Kidney (tissue), 14 donors: ENCODE results near the gene TMEM233. TPM values are rescaled to one million over a fixed set of nuclear protein-coding genes. Genes with fewer than 3 reads are reported as not detected.

ENCODE experiments used
- DNase-seq, 5 donors: peaks; one replicate each; pipeline ENCODE4 v3.0.0-alpha.2; 2013 to 2020
- FAIRE-seq: peaks from 2 replicates; lab custom pipeline; 2012; peaks lifted over from hg19 to GRCh38; lab: Jason Lieb, UNC
- H3K27ac ChIP-seq, 2 donors: one replicate each; pipeline ENCODE4 v1.7.0; 2013; ENCODE audit warnings: low read depth in 2 of 2, low read length in 2 of 2, inconsistent platforms in 1 of 2
- H3K27me3 ChIP-seq: one replicate; pipeline ENCODE4 v1.7.1; 2013; ENCODE audit warnings: low read length, inconsistent platforms; ENCODE audit not compliant: control insufficient read depth, insufficient read depth
- H3K36me3 ChIP-seq, 3 donors: one replicate each; pipeline versions ENCODE4 v1.7.0 to v1.7.1; 2013; ENCODE audit warnings: low read length in 3 of 3, control low read depth in 1 of 3, inconsistent platforms in 1 of 3; ENCODE audit not compliant: insufficient read depth in 3 of 3, control insufficient read depth in 2 of 3
- H3K4me1 ChIP-seq, 3 donors: one replicate each; pipeline versions ENCODE4 v1.7.0 to v1.7.1; 2013; ENCODE audit warnings: low read length in 3 of 3, inconsistent platforms in 1 of 3, low read depth in 1 of 3; ENCODE audit not compliant: control insufficient read depth in 2 of 3, insufficient read depth in 2 of 3
- H3K4me3 ChIP-seq, 3 donors: one replicate each; pipeline versions ENCODE4 v1.7.0 to v1.8.1; 2013; ENCODE audit warnings: low read length in 3 of 3, control low read depth in 1 of 3, inconsistent platforms in 1 of 3
- H3K9ac ChIP-seq, 3 donors: one replicate each; pipeline versions ENCODE4 v1.7.0 to v1.7.1; 2013; ENCODE audit warnings: low read length in 3 of 3, control low read depth in 1 of 3, inconsistent platforms in 1 of 3
- H3K9me3 ChIP-seq, 3 donors: one replicate each; pipeline versions ENCODE4 v1.7.0 to v1.7.1; 2013; ENCODE audit warnings: low read length in 3 of 3, control low read depth in 1 of 3, inconsistent platforms in 1 of 3; ENCODE audit not compliant: control insufficient read depth in 2 of 3, insufficient read depth in 1 of 3
- CTCF ChIP-seq: IDR thresholded peaks from 3 replicates; pipeline ENCODE4 v1.5.1; 2012; ENCODE audit warnings: mild to moderate bottlenecking, moderate library complexity, borderline replicate concordance; ENCODE audit not compliant: insufficient read depth; ENCODE audit errors: extremely low read depth
- intact Hi-C: fragments of 100-400 bp; cut with DNase I; formaldehyde crosslinking; loops from one replicate; pipeline ENCODE4 v1.11.1; 2022
- polyA plus RNA-seq: library from polyadenylated mRNA; stranded (reverse); fragments of 350-450 nt; fragmentation: Illumina TruSeq; extraction: RNeasy Lipid Tissue Mini Kit (QIAGEN cat#74804); gene quantifications from one replicate; pipeline ENCODE4 v1.2.3, GENCODE V29; 2014; ENCODE audit warnings: low read depth, low replicate concordance; ENCODE audit not compliant: insufficient read depth
- total RNA-seq: library from RNA; stranded (reverse); fragmentation: NEBNext Ultra II Directional; extraction: Animal tissue kit (Norgen Biotek cat#: 25700); gene quantifications from one replicate; pipeline ENCODE4 v1.2.1, GENCODE V29; 2021
- donor health status: control.
- donor health status: control.
- donor health status: control.
- donor health status: control.
- donor health status: control.
- donor health status: DM: yes; HTN: yes; CAD: no.
- donor health status: Normal renal cell carcinoma (clear cell type).

The TMEM233 gene
- total and polyA plus RNA-seq, 2 donors from 2014 or later: 1.2 to 1.4 TPM

- H3K27ac ChIP-seq: peak overlapping the region; percentile 97
- intact Hi-C loops: no loop called here
- peaks cover 28 to 79% (median 52%) of the 10 kb centered on the region in 3 donors for H3K4me1 ChIP-seq
- no peaks in the 10 kb centered on the region for H3K36me3 ChIP-seq
- no peaks in the 10 kb centered on the region for H3K9me3 ChIP-seq
- DNase-seq: no peak
- no peak for FAIRE-seq
- no peak for TF ChIP-seq CTCF
- H3K4me3 ChIP-seq: no peak overlapping the region
- H3K27me3 ChIP-seq: no peaks in the 10 kb centered on the region
- peak overlapping the region in 1 of 3 donors; percentile 23 for H3K9ac ChIP-seq
Observed at GRCh38 chr12:119686776-119687175, 93.2 kb downstream of the TMEM233 start.

- DNase-seq: peak in 3 of 5 donors; percentile 47 to 84 (median 48)
- Histone ChIP-seq H3K36me3 (no peaks in the 10 kb centered on the region), H3K27me3 (no peaks in the 10 kb centered on the region), H3K9me3 (no peaks in the 10 kb centered on the region), H3K4me1 (peaks cover 23 to 79% (median 51%) of the 10 kb centered on the region in 3 donors), H3K27ac (peak overlapping the region; percentile 97), H3K9ac (no peak overlapping the region), H3K4me3 (no peak overlapping the region)
- intact Hi-C loops: no loop called here
- TF ChIP-seq CTCF: no peak
- no peak for FAIRE-seq
Observed at GRCh38 chr12:119687406-119687805, 93.8 kb downstream of the TMEM233 start.

GRCh38 chr12:119687879-119688278 is 94.3 kb downstream of the TMEM233 start:
- H3K9ac ChIP-seq: peak overlapping the region in 1 of 3 donors; percentile 35
- FAIRE-seq (no peak), DNase-seq (no peak)

More at GRCh38 chr12:119687879-119688278, 94.3 kb downstream of the TMEM233 start:
- Histone ChIP-seq H3K9me3 (no peaks in the 10 kb centered on the region), H3K4me1 (peaks cover 23 to 79% (median 50%) of the 10 kb centered on the region in 3 donors), H3K4me3 (no peak overlapping the region), H3K27ac (peak overlapping the region; percentile 29 to 72), H3K36me3 (no peaks in the 10 kb centered on the region), H3K27me3 (no peaks in the 10 kb centered on the region)
- intact Hi-C loops: no loop called here
- TF ChIP-seq CTCF: no peak
